CD14-positive monocyte (primary cell): Measurements from ENCODE around the gene PSRC1. TPM values are rescaled to one million over a fixed set of nuclear protein-coding genes. Genes with fewer than 3 reads are reported as not detected.

Source experiments
- DNase-seq, 3 donors: peaks; one replicate each; pipeline ENCODE4 v3.0.0-alpha.2; 2011 to 2022
- H2AFZ ChIP-seq: 2 replicates; pipeline ENCODE4 v1.6.0; 2012; ENCODE audit warnings: mild to moderate bottlenecking, low read depth, low read length, inconsistent platforms; ENCODE audit not compliant: insufficient read depth, poor library complexity, severe bottlenecking
- H3K27ac ChIP-seq, 2 donors: 1 replicate in 1 of 2; 2 replicates in 1 of 2; pipeline ENCODE4 v1.5.1; 2012 to 2013; ENCODE audit warnings: low read length in 2 of 2, control low read depth in 1 of 2, inconsistent platforms in 1 of 2, low read depth in 1 of 2, mild to moderate bottlenecking in 1 of 2
- H3K27me3 ChIP-seq, 2 donors: one replicate each; pipeline versions ENCODE4 v1.6.0 to v1.6.1; 2011 to 2013; ENCODE audit warnings: low read length in 2 of 2; ENCODE audit not compliant: control insufficient read depth in 2 of 2, insufficient read depth in 2 of 2
- H3K36me3 ChIP-seq, 2 donors: replicated peaks in 1 of 2; 1 replicate in 1 of 2; 2 replicates in 1 of 2; pipeline versions ENCODE4 v1.5.1 to v1.6.1; 2012 to 2013; ENCODE audit warnings: low read length in 2 of 2, control low read depth in 1 of 2, inconsistent platforms in 1 of 2, mild to moderate bottlenecking in 1 of 2; ENCODE audit not compliant: insufficient read depth in 2 of 2, control insufficient read depth in 1 of 2
- H3K4me1 ChIP-seq, 2 donors: 1 replicate in 1 of 2; 2 replicates in 1 of 2; pipeline versions ENCODE4 v1.5.1 to v1.6.1; 2012 to 2013; ENCODE audit warnings: low read length in 2 of 2, control low read depth in 1 of 2, inconsistent platforms in 1 of 2, mild to moderate bottlenecking in 1 of 2, moderate library complexity in 1 of 2; ENCODE audit not compliant: insufficient read depth in 2 of 2, control insufficient read depth in 1 of 2
- H3K4me2 ChIP-seq: replicated peaks from 2 replicates; pipeline ENCODE3; 2012; ENCODE audit warnings: low read length, moderate library complexity, mild to moderate bottlenecking; ENCODE audit not compliant: poor library complexity, severe bottlenecking; ENCODE audit errors: extremely low read depth
- H3K4me3 ChIP-seq, 3 experiments: fragments of 200-600 bp in 1 of 3; sonication (generic) in 1 of 3; replicated peaks in 1 of 3; 1 replicate in 2 of 3; 2 replicates in 1 of 3; pipeline ENCODE4 v1.5.1; 2011 to 2013; ENCODE audit warnings: low read length in 3 of 3, mild to moderate bottlenecking in 3 of 3, control low read depth in 2 of 3, low read depth in 2 of 3, inconsistent platforms in 1 of 3, moderate library complexity in 1 of 3
- H3K79me2 ChIP-seq: 2 replicates; pipeline ENCODE4 v1.6.0; 2012; ENCODE audit warnings: mild to moderate bottlenecking, control low read depth, inconsistent platforms, low read length, moderate library complexity; ENCODE audit not compliant: insufficient read depth
- H3K9ac ChIP-seq: 2 replicates; pipeline ENCODE4 v1.6.0; 2017; ENCODE audit warnings: low read length, mild to moderate bottlenecking; ENCODE audit not compliant: insufficient read depth, poor library complexity, severe bottlenecking
- H3K9me3 ChIP-seq, 2 donors: replicated peaks in 1 of 2; 1 replicate in 1 of 2; 2 replicates in 1 of 2; pipeline versions ENCODE4 v1.5.1 to v1.6.1; 2012 to 2013; ENCODE audit warnings: low read length in 2 of 2, control low read depth in 1 of 2; ENCODE audit not compliant: control insufficient read depth in 1 of 2, insufficient read depth in 1 of 2
- H4K20me1 ChIP-seq: 2 replicates; pipeline ENCODE4 v1.6.0; 2012; ENCODE audit warnings: mild to moderate bottlenecking, low read length, control low read depth, moderate library complexity; ENCODE audit not compliant: insufficient read depth
- H3K27ac Mint-ChIP-seq, 7 donors: one replicate each; pipeline ENCODE4 v1.8.0; 2020; ENCODE audit warnings: mild to moderate bottlenecking in 7 of 7, mixed read lengths in 7 of 7, moderate library complexity in 6 of 7, inconsistent platforms in 2 of 7
- H3K27me3 Mint-ChIP-seq, 3 donors: one replicate each; pipeline ENCODE4 v1.8.0; 2021 to 2022; ENCODE audit warnings: low read depth in 3 of 3, mild to moderate bottlenecking in 3 of 3, mixed read lengths in 3 of 3, moderate library complexity in 3 of 3, inconsistent platforms in 1 of 3
- H3K36me3 Mint-ChIP-seq, 2 donors: one replicate each; pipeline ENCODE4 v1.8.0; 2020; ENCODE audit warnings: mixed read lengths in 2 of 2, inconsistent platforms in 1 of 2, mild to moderate bottlenecking in 1 of 2
- H3K4me1 Mint-ChIP-seq: one replicate; pipeline ENCODE4 v1.8.0; 2020; ENCODE audit warnings: mild to moderate bottlenecking, mixed read lengths
- H3K4me3 Mint-ChIP-seq, 2 donors: one replicate each; pipeline ENCODE4 v1.8.0; 2020; ENCODE audit warnings: mild to moderate bottlenecking in 2 of 2, mixed read lengths in 2 of 2, moderate library complexity in 1 of 2
- H3K9me3 Mint-ChIP-seq, 7 donors: one replicate each; pipeline ENCODE4 v1.8.0; 2020 to 2022; ENCODE audit warnings: mixed read lengths in 7 of 7, mild to moderate bottlenecking in 6 of 7, moderate library complexity in 6 of 7, inconsistent platforms in 2 of 7
- CTCF ChIP-seq: fragments of 200-600 bp; IDR thresholded peaks from one replicate; pipeline ENCODE4 v1.8.0; 2022; ENCODE audit warnings: antibody characterized with exemption, mild to moderate bottlenecking
- WGBS: methylation state at CpG from one replicate; pipeline ENCODE4 v1.1.5; 2013; ENCODE audit warnings: missing lambda C conversion rate; ENCODE audit not compliant: insufficient coverage; 5-methylcytosine and 5-hydroxymethylcytosine counted together
- intact Hi-C, 2 donors: fragments of 100-400 bp; cut with micrococcal nuclease; formaldehyde crosslinking; loops; one replicate each; pipeline versions ENCODE4 v1.15.0 to v1.15.1; 2023
- polyA plus RNA-seq, 3 donors: library from polyadenylated mRNA; depleted of rRNA in 1 of 3; unstranded in 2 of 3; stranded (reverse) in 1 of 3; fragments of 300-500 nt in 2 of 3; fragments of >200 nt in 1 of 3; fragmentation: Illumina TruSeq in 2 of 3; gene quantifications; 1 replicate in 2 of 3; 2 replicates in 1 of 3; pipeline ENCODE4 v1.2.3, GENCODE V29; 2012 to 2021

Gene PSRC1
- polyA plus RNA-seq, 3 donors = 5.8 to 25.5 (median 7.1) TPM

GRCh38 chr1:109238382-109238781 is 44.6 kb downstream of the PSRC1 start:
- intact Hi-C loops = no loop called here
- Mint-ChIP-seq H3K4me1 (peaks cover 10% of the 10 kb centered on the region), H3K4me3 (no peak overlapping the region), H3K27me3 (peaks cover 26 to 31% (median 27%) of the 10 kb centered on the region in 3 donors), H3K9me3 (peaks cover 0 to 4% (median 0%) of the 10 kb centered on the region in 7 donors), H3K36me3 (peaks cover 51 to 53% of the 10 kb centered on the region in 2 donors), H3K27ac (peak overlapping the region in 1 of 7 donors; percentile 2)
- Histone ChIP-seq H3K36me3 (peaks cover 46 to 60% of the 10 kb centered on the region in 2 donors), H3K9me3 (no peaks in the 10 kb centered on the region), H3K27me3 (peaks cover 7 to 24% of the 10 kb centered on the region in 2 donors), H3K79me2 (no peaks in the 10 kb centered on the region), H3K4me1 (no peaks in the 10 kb centered on the region), H3K27ac (no peak overlapping the region), H3K4me2 (no peak overlapping the region), H2AFZ (no peak overlapping the region), H3K9ac (no peak overlapping the region), H4K20me1 (peaks cover 3% of the 10 kb centered on the region), H3K4me3 (no peak overlapping the region)
- TF ChIP-seq CTCF = no peak
- WGBS = 100% methylated on average over 1 of the region's 2 CpGs
- no peak for DNase-seq

DNA sequence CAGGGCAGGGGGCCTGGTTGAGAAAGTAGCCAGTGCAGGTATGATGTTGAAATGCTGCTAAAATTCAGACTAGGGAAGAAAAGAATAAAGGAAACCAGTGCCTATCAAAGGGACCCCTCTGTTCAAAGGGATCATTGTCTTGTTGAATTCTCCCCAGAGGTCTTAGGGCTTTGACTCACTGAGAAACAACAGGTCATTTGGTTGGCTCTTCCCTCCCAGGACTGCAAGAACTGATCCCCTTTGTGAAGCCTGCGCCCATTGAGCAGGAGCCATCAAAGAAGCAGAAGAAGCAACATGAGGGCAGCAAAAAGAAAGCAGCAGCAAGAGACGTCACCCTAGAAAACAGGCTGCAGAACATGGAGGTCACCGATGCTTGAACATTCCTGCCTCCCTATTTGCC is 45.4 kb downstream of the PSRC1 start:
- TF ChIP-seq CTCF = no peak
- H3K4me3 Mint-ChIP-seq = no peak overlapping the region
- no peak for DNase-seq
- Histone ChIP-seq H3K36me3 (peaks cover 50 to 68% of the 10 kb centered on the region in 2 donors), H3K27me3 (peaks cover 6 to 21% of the 10 kb centered on the region in 2 donors), H3K4me2 (no peak overlapping the region), H2AFZ (no peak overlapping the region), H3K4me1 (no peaks in the 10 kb centered on the region), H3K79me2 (no peaks in the 10 kb centered on the region), H3K27ac (no peak overlapping the region), H3K4me3 (no peak overlapping the region), H3K9me3 (no peaks in the 10 kb centered on the region), H3K9ac (no peak overlapping the region), H4K20me1 (peaks cover 3% of the 10 kb centered on the region)
- WGBS = 100% methylated on average over 3 of the region's 3 CpGs
- H3K4me1 Mint-ChIP-seq = peaks cover 10% of the 10 kb centered on the region
- H3K9me3 Mint-ChIP-seq = peaks cover 0 to 3% (median 0%) of the 10 kb centered on the region in 7 donors
- peaks cover 18 to 23% (median 21%) of the 10 kb centered on the region in 3 donors for H3K27me3 Mint-ChIP-seq
- peak overlapping the region in 1 of 7 donors; percentile 20 for H3K27ac Mint-ChIP-seq
- intact Hi-C loops = no loop called here
- H3K36me3 Mint-ChIP-seq = peaks cover 55 to 58% of the 10 kb centered on the region in 2 donors
